ENCODE data around the gene BTBD16.
A peak's percentile ranks its signal among the peaks of the same experiment; 100 is the strongest.

Gene BTBD16

DNA sequence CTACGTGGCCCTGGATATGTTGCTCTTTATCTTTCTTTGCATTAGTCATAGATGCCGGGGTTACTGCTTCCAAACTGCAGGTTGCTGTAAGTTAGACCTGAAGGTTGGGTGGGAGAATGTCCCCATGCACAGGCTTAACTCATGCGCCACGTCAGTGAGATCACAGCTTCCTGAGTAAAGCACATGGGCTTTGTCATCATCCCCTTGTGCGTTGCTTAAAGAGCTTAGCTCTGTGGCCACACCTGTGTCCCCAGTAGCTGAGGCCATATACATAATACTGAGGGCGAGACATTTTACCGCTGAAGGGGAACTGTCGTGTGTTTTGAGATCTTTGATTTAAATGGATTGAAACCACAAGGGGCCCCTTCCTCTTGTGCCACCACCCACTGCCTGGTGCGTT is 45.8 kb upstream of the BTBD16 start:
- H3K9ac ChIP-seq (ENCODE audit: low read depth, low read length, poor library complexity), result no peak overlapping the region
- no peak overlapping the region for H3K4me2 ChIP-seq (ENCODE audit: insufficient read depth, low read length, poor library complexity, severe bottlenecking)
- H3K4ac ChIP-seq (ENCODE audit: low read length), result no peak overlapping the region
- H4K91ac ChIP-seq (ENCODE audit: low read depth, low read length, poor library complexity), result no peak overlapping the region
- H2AFZ ChIP-seq (ENCODE audit: low read length), result no peak overlapping the region
- no peaks in the 10 kb centered on the region for H3K4me1 ChIP-seq (ENCODE audit: control insufficient read depth in 2 of 2, insufficient read depth in 1 of 2, low read depth in 1 of 2, low read length in 2 of 2)
- no peak overlapping the region for H3K18ac ChIP-seq (ENCODE audit: low read length)
- no CpG with 5 or more reads among the region's 9 CpGs for WGBS, 2 donors (ENCODE audit: extremely low coverage in 2 of 2, insufficient read length in 2 of 2, insufficient replicate concordance in 1 of 2)
- peaks cover 0 to 5% of the 10 kb centered on the region in 2 donors for H3K9me3 ChIP-seq (replicated peaks in 1 of 2; ENCODE audit: control insufficient read depth in 2 of 2, insufficient read depth in 1 of 2, low read depth in 1 of 2, low read length in 2 of 2)
- H3K23ac ChIP-seq (ENCODE audit: low read depth, low read length, poor library complexity), result no peak overlapping the region
- no peak overlapping the region for H3K14ac ChIP-seq (ENCODE audit: low read length)
- no peak overlapping the region for H2BK120ac ChIP-seq (ENCODE audit: low read depth, low read length)
- peaks cover 47 to 100% of the 10 kb centered on the region in 2 donors for H3K36me3 ChIP-seq (replicated peaks in 1 of 2; ENCODE audit: control insufficient read depth in 2 of 2, insufficient read depth in 2 of 2, low read length in 2 of 2)
- no peak overlapping the region for H2AK5ac ChIP-seq (ENCODE audit: low read depth, low read length)
- H2BK12ac ChIP-seq (ENCODE audit: low read length), result no peak overlapping the region
- H3K27ac ChIP-seq (replicated peaks; ENCODE audit: low read length), result no peak overlapping the region
- H2BK15ac ChIP-seq (ENCODE audit: low read length), result no peak overlapping the region
- H3K79me1 ChIP-seq (ENCODE audit: low read depth, low read length), result no peaks in the 10 kb centered on the region
- H3K4me3 ChIP-seq (ENCODE audit: low read length in 2 of 2), result peak overlapping the region in 1 of 2 donors; percentile 44
- H2BK5ac ChIP-seq (ENCODE audit: low read length), result no peak overlapping the region
- H4K8ac ChIP-seq (ENCODE audit: low read depth, low read length), result no peak overlapping the region
- no peaks in the 10 kb centered on the region for H3K27me3 ChIP-seq (ENCODE audit: control insufficient read depth in 3 of 3, insufficient read depth in 3 of 3, low read depth in 1 of 3, low read length in 3 of 3)
- DNase-seq (ENCODE audit: low spot score), result no peak

DNA sequence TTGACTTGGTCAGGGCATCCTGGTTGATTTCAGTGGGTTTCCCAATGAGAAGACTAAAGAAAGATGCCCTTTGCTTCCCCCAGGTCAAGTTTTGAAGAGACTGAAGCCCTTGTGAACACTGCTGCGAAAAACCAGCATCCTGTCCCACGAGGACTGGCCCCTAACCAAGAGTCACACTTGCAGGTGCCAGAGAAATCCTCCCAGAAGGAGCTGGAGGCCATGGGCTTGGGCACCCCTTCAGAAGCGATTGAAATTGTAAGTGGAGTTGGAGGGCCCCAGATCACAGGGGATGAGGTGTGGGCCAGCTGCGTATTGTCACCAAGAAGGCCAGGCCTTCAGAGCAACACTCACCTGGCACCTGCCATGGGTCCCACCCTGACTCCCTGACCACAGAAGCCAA is 43.3 kb upstream of the BTBD16 start:
- H3K14ac ChIP-seq (ENCODE audit: low read length), result no peak overlapping the region
- peaks cover 49 to 100% of the 10 kb centered on the region in 2 donors for H3K36me3 ChIP-seq (replicated peaks in 1 of 2; ENCODE audit: control insufficient read depth in 2 of 2, insufficient read depth in 2 of 2, low read length in 2 of 2)
- no peak overlapping the region for H3K23ac ChIP-seq (ENCODE audit: low read depth, low read length, poor library complexity)
- no peak overlapping the region for H4K8ac ChIP-seq (ENCODE audit: low read depth, low read length)
- no peak overlapping the region for H2BK5ac ChIP-seq (ENCODE audit: low read length)
- no peak overlapping the region for H3K4me2 ChIP-seq (ENCODE audit: insufficient read depth, low read length, poor library complexity, severe bottlenecking)
- H2BK15ac ChIP-seq (ENCODE audit: low read length), result no peak overlapping the region
- no peak overlapping the region for H3K18ac ChIP-seq (ENCODE audit: low read length)
- no peak overlapping the region for H3K27ac ChIP-seq (replicated peaks; ENCODE audit: low read length)
- H3K4me3 ChIP-seq (ENCODE audit: low read length in 2 of 2), result no peak overlapping the region
- WGBS, 2 donors (ENCODE audit: extremely low coverage in 2 of 2, insufficient read length in 2 of 2, insufficient replicate concordance in 1 of 2), result no CpG with 5 or more reads among the region's 4 CpGs
- DNase-seq (ENCODE audit: low spot score), result no peak
- no peaks in the 10 kb centered on the region for H3K4me1 ChIP-seq (ENCODE audit: control insufficient read depth in 2 of 2, insufficient read depth in 1 of 2, low read depth in 1 of 2, low read length in 2 of 2)
- no peaks in the 10 kb centered on the region for H3K79me1 ChIP-seq (ENCODE audit: low read depth, low read length)
- no peak overlapping the region for H2AK5ac ChIP-seq (ENCODE audit: low read depth, low read length)
- no peak overlapping the region for H3K9ac ChIP-seq (ENCODE audit: low read depth, low read length, poor library complexity)
- no peaks in the 10 kb centered on the region for H3K27me3 ChIP-seq (ENCODE audit: control insufficient read depth in 3 of 3, insufficient read depth in 3 of 3, low read depth in 1 of 3, low read length in 3 of 3)
- H3K4ac ChIP-seq (ENCODE audit: low read length), result no peak overlapping the region
- H4K91ac ChIP-seq (ENCODE audit: low read depth, low read length, poor library complexity), result no peak overlapping the region
- no peak overlapping the region for H2BK120ac ChIP-seq (ENCODE audit: low read depth, low read length)
- H2AFZ ChIP-seq (ENCODE audit: low read length), result no peak overlapping the region
- no peak overlapping the region for H2BK12ac ChIP-seq (ENCODE audit: low read length)
- H3K9me3 ChIP-seq (replicated peaks in 1 of 2; ENCODE audit: control insufficient read depth in 2 of 2, insufficient read depth in 1 of 2, low read depth in 1 of 2, low read length in 2 of 2), result peaks cover 0 to 5% of the 10 kb centered on the region in 2 donors

DNA sequence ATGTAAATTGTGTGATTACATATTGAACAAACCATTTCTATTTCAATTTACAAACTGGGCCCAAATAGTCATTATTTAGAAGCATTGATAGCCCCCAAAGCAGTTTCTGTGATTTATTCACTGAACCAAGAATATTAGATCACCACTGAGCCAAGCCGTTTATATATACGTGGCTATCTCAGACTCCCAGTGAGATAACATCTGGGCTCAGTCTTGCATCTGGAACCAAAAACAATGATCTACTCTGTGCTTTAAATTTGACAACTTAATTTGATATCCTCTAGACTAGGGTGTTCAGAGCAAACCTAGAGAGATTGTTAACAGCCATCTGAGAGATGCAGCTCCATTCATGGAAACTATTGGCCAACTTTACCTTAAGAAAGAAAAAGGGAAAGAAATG is 41.4 kb upstream of the BTBD16 start:
- Histone ChIP-seq H3K4me1 (ENCODE audit: control insufficient read depth in 2 of 2, insufficient read depth in 1 of 2, low read depth in 1 of 2, low read length in 2 of 2) (peaks cover 7 to 11% of the 10 kb centered on the region in 2 donors), H3K14ac (ENCODE audit: low read length) (no peak overlapping the region), H2BK120ac (ENCODE audit: low read depth, low read length) (no peak overlapping the region), H3K4me2 (ENCODE audit: insufficient read depth, low read length, poor library complexity, severe bottlenecking) (no peak overlapping the region), H3K4me3 (ENCODE audit: low read length in 2 of 2) (no peak overlapping the region), H2AK5ac (ENCODE audit: low read depth, low read length) (no peak overlapping the region), H2AFZ (ENCODE audit: low read length) (no peak overlapping the region), H3K18ac (ENCODE audit: low read length) (no peak overlapping the region), H2BK12ac (ENCODE audit: low read length) (no peak overlapping the region), H2BK5ac (ENCODE audit: low read length) (no peak overlapping the region), H3K9ac (ENCODE audit: low read depth, low read length, poor library complexity) (no peak overlapping the region), H4K91ac (ENCODE audit: low read depth, low read length, poor library complexity) (no peak overlapping the region), H2BK15ac (ENCODE audit: low read length) (no peak overlapping the region), H3K27me3 (ENCODE audit: control insufficient read depth in 3 of 3, insufficient read depth in 3 of 3, low read depth in 1 of 3, low read length in 3 of 3) (no peaks in the 10 kb centered on the region), H3K9me3 (replicated peaks in 1 of 2; ENCODE audit: control insufficient read depth in 2 of 2, insufficient read depth in 1 of 2, low read depth in 1 of 2, low read length in 2 of 2) (peaks cover 0 to 5% of the 10 kb centered on the region in 2 donors), H3K23ac (ENCODE audit: low read depth, low read length, poor library complexity) (no peak overlapping the region), H3K27ac (replicated peaks; ENCODE audit: low read length) (no peak overlapping the region), H3K79me1 (ENCODE audit: low read depth, low read length) (no peaks in the 10 kb centered on the region), H3K36me3 (replicated peaks in 1 of 2; ENCODE audit: control insufficient read depth in 2 of 2, insufficient read depth in 2 of 2, low read length in 2 of 2) (peaks cover 40 to 90% of the 10 kb centered on the region in 2 donors), H4K8ac (ENCODE audit: low read depth, low read length) (no peak overlapping the region), H3K4ac (ENCODE audit: low read length) (no peak overlapping the region)
- no peak for DNase-seq (ENCODE audit: low spot score)
- WGBS, 2 donors (ENCODE audit: extremely low coverage in 2 of 2, insufficient read length in 2 of 2, insufficient replicate concordance in 1 of 2), result no CpG with 5 or more reads among the region's 2 CpGs

DNA sequence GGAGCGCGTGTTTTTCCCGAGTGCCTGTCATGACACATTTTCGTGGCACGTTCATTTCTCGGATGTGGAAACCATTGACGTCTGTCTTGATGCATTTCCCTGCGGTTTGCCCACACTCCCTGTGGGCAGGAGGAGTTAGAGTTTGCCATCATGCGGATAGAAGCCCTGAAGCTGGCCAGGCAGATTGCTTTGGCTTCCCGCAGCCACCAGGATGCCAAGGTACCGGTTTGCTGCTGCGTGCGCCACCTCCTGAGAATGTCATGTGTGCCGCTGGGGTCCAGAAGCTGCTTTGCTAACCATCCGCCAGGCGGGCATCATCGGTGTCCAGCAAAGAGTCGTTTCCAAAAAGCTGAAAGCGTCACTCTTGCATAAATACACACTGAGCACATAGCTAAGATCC is 40.9 kb upstream of the BTBD16 start:
- Histone ChIP-seq H3K14ac (ENCODE audit: low read length) (no peak overlapping the region), H4K91ac (ENCODE audit: low read depth, low read length, poor library complexity) (no peak overlapping the region), H3K9ac (ENCODE audit: low read depth, low read length, poor library complexity) (no peak overlapping the region), H2BK5ac (ENCODE audit: low read length) (no peak overlapping the region), H3K27me3 (ENCODE audit: control insufficient read depth in 3 of 3, insufficient read depth in 3 of 3, low read depth in 1 of 3, low read length in 3 of 3) (no peaks in the 10 kb centered on the region), H3K4me1 (ENCODE audit: control insufficient read depth in 2 of 2, insufficient read depth in 1 of 2, low read depth in 1 of 2, low read length in 2 of 2) (peaks cover 7 to 13% of the 10 kb centered on the region in 2 donors), H2BK15ac (ENCODE audit: low read length) (no peak overlapping the region), H2AK5ac (ENCODE audit: low read depth, low read length) (no peak overlapping the region), H3K18ac (ENCODE audit: low read length) (no peak overlapping the region), H2AFZ (ENCODE audit: low read length) (no peak overlapping the region), H3K79me1 (ENCODE audit: low read depth, low read length) (no peaks in the 10 kb centered on the region), H3K9me3 (replicated peaks in 1 of 2; ENCODE audit: control insufficient read depth in 2 of 2, insufficient read depth in 1 of 2, low read depth in 1 of 2, low read length in 2 of 2) (peaks cover 0 to 3% of the 10 kb centered on the region in 2 donors), H3K27ac (replicated peaks; ENCODE audit: low read length) (no peak overlapping the region), H2BK120ac (ENCODE audit: low read depth, low read length) (no peak overlapping the region), H2BK12ac (ENCODE audit: low read length) (no peak overlapping the region), H4K8ac (ENCODE audit: low read depth, low read length) (no peak overlapping the region), H3K36me3 (replicated peaks in 1 of 2; ENCODE audit: control insufficient read depth in 2 of 2, insufficient read depth in 2 of 2, low read length in 2 of 2) (peaks cover 37 to 84% of the 10 kb centered on the region in 2 donors), H3K4me3 (ENCODE audit: low read length in 2 of 2) (no peak overlapping the region), H3K4me2 (ENCODE audit: insufficient read depth, low read length, poor library complexity, severe bottlenecking) (no peak overlapping the region), H3K23ac (ENCODE audit: low read depth, low read length, poor library complexity) (no peak overlapping the region), H3K4ac (ENCODE audit: low read length) (no peak overlapping the region)
- DNase-seq (ENCODE audit: low spot score), result no peak
- no CpG with 5 or more reads among the region's 19 CpGs for WGBS, 2 donors (ENCODE audit: extremely low coverage in 2 of 2, insufficient read length in 2 of 2, insufficient replicate concordance in 1 of 2)

Data from neuronal stem cell (in vitro differentiated cells).